ENCODE results near the gene FMN1. TPM values are rescaled to one million over a fixed set of nuclear protein-coding genes. Genes with fewer than 3 reads are reported as not detected.

Gene FMN1
- total and polyA plus RNA-seq, 7 donors: 3.0 to 19.9 (median 6.7) TPM

GRCh38 chr15:33169625-33170024, 24.9 kb downstream of the FMN1 start:
- no peak for TF ChIP-seq POLR2AphosphoS5 (IDR thresholded peaks at IDR 0.05)
- TF ChIP-seq POLR2A (IDR thresholded peaks at IDR 0.05): no peak
- TF ChIP-seq, protein P1, sequence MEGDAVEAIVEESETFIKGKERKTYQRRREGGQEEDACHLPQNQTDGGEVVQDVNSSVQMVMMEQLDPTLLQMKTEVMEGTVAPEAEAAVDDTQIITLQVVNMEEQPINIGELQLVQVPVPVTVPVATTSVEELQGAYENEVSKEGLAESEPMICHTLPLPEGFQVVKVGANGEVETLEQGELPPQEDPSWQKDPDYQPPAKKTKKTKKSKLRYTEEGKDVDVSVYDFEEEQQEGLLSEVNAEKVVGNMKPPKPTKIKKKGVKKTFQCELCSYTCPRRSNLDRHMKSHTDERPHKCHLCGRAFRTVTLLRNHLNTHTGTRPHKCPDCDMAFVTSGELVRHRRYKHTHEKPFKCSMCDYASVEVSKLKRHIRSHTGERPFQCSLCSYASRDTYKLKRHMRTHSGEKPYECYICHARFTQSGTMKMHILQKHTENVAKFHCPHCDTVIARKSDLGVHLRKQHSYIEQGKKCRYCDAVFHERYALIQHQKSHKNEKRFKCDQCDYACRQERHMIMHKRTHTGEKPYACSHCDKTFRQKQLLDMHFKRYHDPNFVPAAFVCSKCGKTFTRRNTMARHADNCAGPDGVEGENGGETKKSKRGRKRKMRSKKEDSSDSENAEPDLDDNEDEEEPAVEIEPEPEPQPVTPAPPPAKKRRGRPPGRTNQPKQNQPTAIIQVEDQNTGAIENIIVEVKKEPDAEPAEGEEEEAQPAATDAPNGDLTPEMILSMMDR (IDR thresholded peaks at IDR 0.05): no peak
- TF ChIP-seq EP300 (IDR thresholded peaks at IDR 0.05): no peak
- Histone ChIP-seq H3K27me3 (no peaks in the 10 kb centered on the region), H3K4me1 (no peaks in the 10 kb centered on the region), H3K36me3 (no peaks in the 10 kb centered on the region), H3K4me3 (no peak overlapping the region), H3K27ac (no peak overlapping the region), H3K9me3 (no peaks in the 10 kb centered on the region)
- WGBS, 2 donors: 91 to 92% methylated on average over 3 of the region's 3 CpGs
- intact Hi-C loops (cut with DNase I): no loop called here
- DNase-seq: no peak

GRCh38 chr15:33168444-33168843, 26.1 kb downstream of the FMN1 start:
- intact Hi-C loops (cut with DNase I): no loop called here
- TF ChIP-seq POLR2AphosphoS5 (IDR thresholded peaks at IDR 0.05): no peak
- no peak for TF ChIP-seq POLR2A (IDR thresholded peaks at IDR 0.05)
- TF ChIP-seq, protein P1 (IDR thresholded peaks at IDR 0.05): no peak
- no peak for TF ChIP-seq EP300 (IDR thresholded peaks at IDR 0.05)
- WGBS, 2 donors: 67 to 81% methylated on average over 2 of the region's 2 CpGs
- Histone ChIP-seq H3K4me3 (no peak overlapping the region), H3K27me3 (no peaks in the 10 kb centered on the region), H3K27ac (no peak overlapping the region), H3K4me1 (no peaks in the 10 kb centered on the region), H3K9me3 (no peaks in the 10 kb centered on the region), H3K36me3 (no peaks in the 10 kb centered on the region)
- no peak for DNase-seq

DNA sequence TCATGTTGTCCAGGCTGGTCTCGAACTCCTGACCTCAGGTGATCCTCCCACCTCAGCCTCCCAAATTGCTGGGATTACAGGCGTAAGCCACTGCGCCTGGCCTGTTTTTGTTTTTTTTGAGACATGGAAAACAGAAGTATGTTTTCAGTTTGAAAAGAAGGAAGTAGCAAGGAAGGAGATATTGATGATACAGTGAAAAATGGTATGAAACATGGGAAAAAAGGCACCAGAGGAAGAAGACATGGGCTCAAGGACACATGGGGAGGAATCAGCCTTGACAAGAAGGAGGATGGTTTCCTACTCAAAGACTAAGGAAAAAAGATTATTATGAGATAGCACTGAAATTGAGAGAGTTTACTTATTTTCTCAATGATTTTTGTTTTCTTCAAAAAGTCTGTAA, 30.7 kb downstream of the FMN1 start:
- no peak for DNase-seq
- TF ChIP-seq POLR2A (IDR thresholded peaks at IDR 0.05) (no peak), EP300 (IDR thresholded peaks at IDR 0.05) (no peak), POLR2AphosphoS5 (IDR thresholded peaks at IDR 0.05) (no peak)
- TF ChIP-seq, protein P1 (IDR thresholded peaks at IDR 0.05): no peak
- intact Hi-C loops (cut with DNase I): no loop called here
- no peak overlapping the region for H3K4me3 ChIP-seq
- H3K27ac ChIP-seq: no peak overlapping the region
- H3K36me3 ChIP-seq: no peaks in the 10 kb centered on the region
- peaks cover 0 to 19% (median 7%) of the 10 kb centered on the region in 4 donors for H3K4me1 ChIP-seq
- 91 to 92% methylated on average over 3 of the region's 3 CpGs for WGBS, 2 donors
- no peaks in the 10 kb centered on the region for H3K9me3 ChIP-seq
- no peaks in the 10 kb centered on the region for H3K27me3 ChIP-seq

DNA sequence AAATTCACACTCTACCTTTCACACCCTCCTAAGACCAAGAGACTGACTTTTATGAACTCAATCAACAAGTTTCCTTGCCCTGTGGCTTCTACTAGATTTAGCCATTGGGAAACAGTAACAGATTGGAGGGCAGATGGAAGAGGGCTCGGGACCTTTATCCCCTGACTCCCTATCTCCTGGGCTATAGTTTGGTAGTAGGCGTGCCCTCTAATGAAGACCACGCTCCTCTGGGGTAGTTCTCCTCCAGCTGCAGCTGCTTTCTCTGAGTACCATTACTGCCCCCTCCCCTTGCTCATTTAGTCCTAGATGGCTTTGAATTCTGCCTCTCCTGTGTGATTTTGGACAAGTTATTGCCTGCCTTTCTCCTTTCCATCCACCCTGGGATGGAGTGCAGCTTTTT, 33.3 kb downstream of the FMN1 start:
- TF ChIP-seq POLR2A (IDR thresholded peaks at IDR 0.05) (no peak), EP300 (IDR thresholded peaks at IDR 0.05) (no peak), POLR2AphosphoS5 (IDR thresholded peaks at IDR 0.05) (no peak)
- TF ChIP-seq, protein P1 (IDR thresholded peaks at IDR 0.05): no peak
- Histone ChIP-seq H3K27ac (peak overlapping the region in 2 of 4 donors; percentile 63 to 66), H3K4me3 (no peak overlapping the region), H3K27me3 (no peaks in the 10 kb centered on the region), H3K9me3 (no peaks in the 10 kb centered on the region), H3K4me1 (peaks cover 0 to 19% (median 7%) of the 10 kb centered on the region in 4 donors), H3K36me3 (no peaks in the 10 kb centered on the region)
- DNase-seq: no peak
- intact Hi-C loops (cut with DNase I): no loop called here
- 93 to 94% methylated on average over 3 of the region's 3 CpGs for WGBS, 2 donors

DNA sequence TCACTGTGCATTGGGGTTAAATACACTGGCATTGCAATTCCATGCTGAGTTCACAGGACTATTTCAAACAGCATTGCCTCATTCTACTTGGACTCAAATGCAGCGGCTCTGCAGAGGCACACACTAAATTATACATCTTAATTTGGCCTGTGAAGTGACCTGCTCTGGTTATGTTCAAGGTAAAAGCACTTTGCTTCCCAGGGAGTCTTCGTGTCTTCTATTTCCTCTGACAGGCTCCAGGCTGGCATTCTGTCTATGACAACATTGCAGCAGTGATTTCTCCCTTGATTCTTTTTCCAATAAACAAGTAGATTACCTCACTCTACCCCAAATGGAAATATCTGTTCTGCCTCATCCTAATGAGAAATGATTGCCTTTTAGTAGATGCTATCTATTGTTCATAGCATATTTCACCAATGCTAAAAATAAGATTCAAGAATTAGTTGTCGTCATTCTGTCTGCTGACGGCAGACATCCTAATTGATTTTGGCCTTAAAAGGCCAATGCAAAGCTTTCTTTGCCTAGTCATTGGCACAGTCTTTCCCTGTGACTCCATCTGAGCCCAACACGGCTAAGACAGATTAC, 33.8 kb downstream of the FMN1 start:
- Histone ChIP-seq H3K9me3 (no peaks in the 10 kb centered on the region), H3K27ac (peak overlapping the region in 2 of 4 donors; percentile 63 to 66), H3K36me3 (no peaks in the 10 kb centered on the region), H3K4me3 (no peak overlapping the region), H3K4me1 (peaks cover 0 to 19% (median 7%) of the 10 kb centered on the region in 4 donors), H3K27me3 (no peaks in the 10 kb centered on the region)
- intact Hi-C loops (cut with DNase I): no loop called here
- TF ChIP-seq EP300 (IDR thresholded peaks at IDR 0.05) (peak in 2 of 4 donors; percentile 14 to 50), POLR2AphosphoS5 (IDR thresholded peaks at IDR 0.05) (peak in 3 of 4 donors; percentile 49 to 84 (median 52)), POLR2A (IDR thresholded peaks at IDR 0.05) (no peak)
- TF ChIP-seq, protein P1 (IDR thresholded peaks at IDR 0.05): no peak
- DNase-seq: no peak
- 81 to 90% methylated on average over 5 of the region's 5 CpGs for WGBS, 2 donors
